Omental fat pad (tissue), 4 donors: ENCODE data around the gene NUDT16. TPM values are rescaled to one million over a fixed set of nuclear protein-coding genes. Genes with fewer than 3 reads are reported as not detected.

Experiments
- ATAC-seq: fragments of 150-250 bp; one replicate; pipeline ENCODE4 v1.9.1; 2016; ENCODE audit warnings: mild to moderate bottlenecking, moderate library complexity; ENCODE audit not compliant: low FRiP score
- DNase-seq: peaks from one replicate; pipeline ENCODE4 v3.0.0-alpha.2; 2019; ENCODE audit warnings: low spot score
- total RNA-seq, 4 donors: library from RNA; depleted of rRNA; stranded (reverse); fragments of >200 nt; gene quantifications; one replicate each; pipeline ENCODE4 v1.1.0, GENCODE V29; 2016
- TF ChIP-seq, protein P1 (sequence below), 3 donors: fragments of 450-650 bp; IDR thresholded peaks; one replicate each; pipeline ENCODE4 v1.5.1; 2016 to 2017; ENCODE audit warnings: antibody characterized with exemption in 3 of 3, mild to moderate bottlenecking in 3 of 3, moderate library complexity in 2 of 3

The NUDT16 gene
- 10 to 100 TPM; 26.7 to 62.3 (median 39.0) TPM for total RNA-seq

- TF ChIP-seq, protein P1, sequence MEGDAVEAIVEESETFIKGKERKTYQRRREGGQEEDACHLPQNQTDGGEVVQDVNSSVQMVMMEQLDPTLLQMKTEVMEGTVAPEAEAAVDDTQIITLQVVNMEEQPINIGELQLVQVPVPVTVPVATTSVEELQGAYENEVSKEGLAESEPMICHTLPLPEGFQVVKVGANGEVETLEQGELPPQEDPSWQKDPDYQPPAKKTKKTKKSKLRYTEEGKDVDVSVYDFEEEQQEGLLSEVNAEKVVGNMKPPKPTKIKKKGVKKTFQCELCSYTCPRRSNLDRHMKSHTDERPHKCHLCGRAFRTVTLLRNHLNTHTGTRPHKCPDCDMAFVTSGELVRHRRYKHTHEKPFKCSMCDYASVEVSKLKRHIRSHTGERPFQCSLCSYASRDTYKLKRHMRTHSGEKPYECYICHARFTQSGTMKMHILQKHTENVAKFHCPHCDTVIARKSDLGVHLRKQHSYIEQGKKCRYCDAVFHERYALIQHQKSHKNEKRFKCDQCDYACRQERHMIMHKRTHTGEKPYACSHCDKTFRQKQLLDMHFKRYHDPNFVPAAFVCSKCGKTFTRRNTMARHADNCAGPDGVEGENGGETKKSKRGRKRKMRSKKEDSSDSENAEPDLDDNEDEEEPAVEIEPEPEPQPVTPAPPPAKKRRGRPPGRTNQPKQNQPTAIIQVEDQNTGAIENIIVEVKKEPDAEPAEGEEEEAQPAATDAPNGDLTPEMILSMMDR (IDR thresholded peaks at IDR 0.05) = no peak
- peak; percentile 99 for ATAC-seq
Observed at GRCh38 chr3:131381445-131382291, at the start of gene NUDT16. TSS of gene NUDT16 (plus strand) at chr3:131381774. CDS start at chr3:131381805, 31 bp downstream.

GRCh38 chr3:131338948-131339640, 42.5 kb upstream of the NUDT16 start:
- ATAC-seq (no peak), DNase-seq (no peak)
- TF ChIP-seq, protein P1 (IDR thresholded peaks at IDR 0.05) = no peak

More at GRCh38 chr3:131381445-131382291, at the start of gene NUDT16:
- DNase-seq = peak; percentile 97

DNA sequence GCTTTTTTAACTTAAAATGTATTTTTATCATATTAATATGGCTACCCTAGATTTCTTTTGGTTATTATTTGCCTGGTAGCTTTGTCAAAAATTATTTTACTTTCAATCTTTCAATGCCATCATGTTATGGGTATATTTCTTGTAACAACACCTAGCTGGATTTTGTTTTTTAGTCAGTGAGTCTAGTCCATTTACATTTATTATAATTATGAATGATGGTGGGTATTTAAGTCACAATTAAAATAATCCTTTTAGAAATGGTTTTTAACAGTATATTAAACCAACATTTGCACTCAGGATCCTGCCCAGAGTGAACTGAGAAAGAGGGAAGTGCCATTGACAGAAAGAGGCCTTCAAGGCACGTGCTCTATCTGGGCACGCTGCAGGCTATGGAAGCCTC, 39.8 kb upstream of the NUDT16 start:
- DNase-seq (no peak), ATAC-seq (no peak)
- TF ChIP-seq, protein P1 (IDR thresholded peaks at IDR 0.05) = no peak

DNA sequence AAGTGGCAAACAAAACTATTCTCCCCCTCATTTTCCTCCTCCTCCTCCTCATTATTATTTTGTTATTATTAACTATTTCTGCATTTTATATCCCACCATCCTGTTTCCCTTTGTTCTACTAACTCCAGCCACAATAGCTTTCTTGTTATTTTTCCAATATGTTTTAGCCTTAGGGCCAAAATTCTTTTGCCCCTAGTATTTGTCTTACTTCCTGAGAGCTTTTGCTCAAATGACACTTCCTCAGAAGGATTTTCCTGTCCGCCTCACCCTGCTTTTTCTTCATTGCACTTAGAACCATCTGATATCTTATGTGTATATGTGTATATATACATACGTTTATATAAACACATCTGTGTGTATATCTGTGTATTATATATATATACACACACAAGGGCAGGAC, 32.7 kb upstream of the NUDT16 start:
- ATAC-seq (no peak), DNase-seq (no peak)
- TF ChIP-seq, protein P1 (IDR thresholded peaks at IDR 0.05) = no peak

- ATAC-seq = no peak
- DNase-seq = no peak
- TF ChIP-seq, protein P1 (IDR thresholded peaks at IDR 0.05) = no peak
Observed at GRCh38 chr3:131349454-131349853, 32.1 kb upstream of the NUDT16 start.

DNA sequence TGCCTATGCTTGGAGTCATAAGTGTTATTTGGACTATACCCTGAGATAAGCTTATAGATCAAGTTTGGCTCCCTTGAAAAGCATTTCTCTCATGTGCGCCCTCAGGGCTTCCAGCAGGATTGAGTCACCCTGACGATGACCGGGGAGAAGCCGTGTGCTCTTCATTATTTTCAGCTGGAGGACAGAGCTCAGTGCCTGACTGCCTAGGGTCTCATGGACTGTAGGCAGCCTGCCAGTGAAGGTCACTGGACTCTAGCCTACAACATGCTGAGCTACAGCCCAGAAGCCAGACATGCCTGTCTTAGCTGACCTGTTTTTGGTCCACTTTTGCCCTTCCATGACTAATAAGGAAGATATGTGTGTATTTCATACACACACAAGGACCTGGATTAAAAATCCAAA, 31.6 kb upstream of the NUDT16 start:
- peak; percentile 59 for ATAC-seq

More for the DNA sequence above, 31.6 kb upstream of the NUDT16 start:
- TF ChIP-seq, protein P1 (IDR thresholded peaks at IDR 0.05) = no peak
- DNase-seq = no peak
